ENCODE results near the gene ID1. TPM values are rescaled to one million over a fixed set of nuclear protein-coding genes. Genes with fewer than 3 reads are reported as not detected.
A peak's percentile ranks its signal among the peaks of the same experiment; 100 is the strongest.

ID1 gene
- total and polyA plus RNA-seq, 10 donors, result 47.6 to 222 (median 123) TPM

DNA sequence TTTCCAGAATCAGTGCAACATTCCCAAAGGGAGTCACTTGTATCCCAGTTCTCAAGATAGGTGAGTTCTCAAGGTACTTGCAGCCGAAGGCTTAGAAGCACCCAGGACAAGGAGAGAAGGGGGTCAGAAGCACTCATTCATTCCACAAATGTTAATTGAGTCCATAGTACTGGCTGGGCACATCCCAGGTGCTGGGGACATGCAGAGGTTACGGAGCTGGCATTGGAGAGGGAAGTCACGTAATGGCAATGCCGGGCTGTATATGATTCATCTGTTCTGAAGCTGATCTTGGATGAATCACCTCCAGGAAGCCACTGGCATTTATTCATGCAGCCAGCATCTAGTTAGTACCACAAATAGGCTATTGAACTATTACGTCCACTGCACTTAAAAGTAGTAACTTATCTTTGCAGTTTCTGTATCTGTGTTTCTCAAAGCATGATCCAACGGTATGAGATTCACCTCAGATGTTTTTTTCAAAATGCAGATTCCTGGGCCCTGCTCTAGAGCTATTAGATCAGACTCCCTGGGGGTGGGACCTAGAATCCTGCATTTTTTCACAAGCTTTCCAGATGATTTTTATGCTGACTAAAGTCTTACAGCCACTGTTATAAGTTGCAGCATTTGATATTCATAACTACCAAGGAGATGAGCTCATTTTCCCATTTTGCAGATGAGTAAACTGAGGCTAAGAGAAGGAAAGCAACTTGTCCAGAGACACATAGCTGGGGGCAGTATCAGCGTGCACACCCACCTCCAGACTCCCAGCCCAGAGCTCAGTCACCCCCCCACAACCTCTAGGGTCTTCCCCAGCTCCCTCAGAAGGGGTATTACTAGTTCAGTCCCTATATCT lies 44.1 kb upstream of the ID1 start:
- 74 to 88% (median 82%) methylated on average over 7 of the region's 7 CpGs for WGBS, 5 donors
- peak overlapping the region in 7 of 8 donors; percentile 39 to 85 (median 79) for H3K27ac ChIP-seq
- H3K4me3 ChIP-seq, result peak overlapping the region in 1 of 8 donors; percentile 26
- DNase-seq, result no peak
- intact Hi-C loops (cut with DNase I; ENCODE audit: low total_unique reads), result loop anchor here (5.0 kb wide), 1 partner anchor 51 kb away; no protein-coding TSS in a partner anchor
- H3K27me3 ChIP-seq (replicated peaks in 1 of 7), result no peaks in the 10 kb centered on the region
- H3K36me3 ChIP-seq, result peaks cover 0 to 96% (median 60%) of the 10 kb centered on the region in 6 donors
- TF ChIP-seq POLR2A (IDR thresholded peaks at IDR 0.05) (no peak), POLR2AphosphoS5 (IDR thresholded peaks at IDR 0.05) (no peak)
- TF ChIP-seq, protein P1, sequence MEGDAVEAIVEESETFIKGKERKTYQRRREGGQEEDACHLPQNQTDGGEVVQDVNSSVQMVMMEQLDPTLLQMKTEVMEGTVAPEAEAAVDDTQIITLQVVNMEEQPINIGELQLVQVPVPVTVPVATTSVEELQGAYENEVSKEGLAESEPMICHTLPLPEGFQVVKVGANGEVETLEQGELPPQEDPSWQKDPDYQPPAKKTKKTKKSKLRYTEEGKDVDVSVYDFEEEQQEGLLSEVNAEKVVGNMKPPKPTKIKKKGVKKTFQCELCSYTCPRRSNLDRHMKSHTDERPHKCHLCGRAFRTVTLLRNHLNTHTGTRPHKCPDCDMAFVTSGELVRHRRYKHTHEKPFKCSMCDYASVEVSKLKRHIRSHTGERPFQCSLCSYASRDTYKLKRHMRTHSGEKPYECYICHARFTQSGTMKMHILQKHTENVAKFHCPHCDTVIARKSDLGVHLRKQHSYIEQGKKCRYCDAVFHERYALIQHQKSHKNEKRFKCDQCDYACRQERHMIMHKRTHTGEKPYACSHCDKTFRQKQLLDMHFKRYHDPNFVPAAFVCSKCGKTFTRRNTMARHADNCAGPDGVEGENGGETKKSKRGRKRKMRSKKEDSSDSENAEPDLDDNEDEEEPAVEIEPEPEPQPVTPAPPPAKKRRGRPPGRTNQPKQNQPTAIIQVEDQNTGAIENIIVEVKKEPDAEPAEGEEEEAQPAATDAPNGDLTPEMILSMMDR (IDR thresholded peaks at IDR 0.05 in 8 of 11, conservative IDR thresholded peaks at IDR 0.05 in 3 of 11), result no peak
- peaks cover 0 to 32% (median 19%) of the 10 kb centered on the region in 6 donors for H3K4me1 ChIP-seq
- no peaks in the 10 kb centered on the region for H3K9me3 ChIP-seq

DNA sequence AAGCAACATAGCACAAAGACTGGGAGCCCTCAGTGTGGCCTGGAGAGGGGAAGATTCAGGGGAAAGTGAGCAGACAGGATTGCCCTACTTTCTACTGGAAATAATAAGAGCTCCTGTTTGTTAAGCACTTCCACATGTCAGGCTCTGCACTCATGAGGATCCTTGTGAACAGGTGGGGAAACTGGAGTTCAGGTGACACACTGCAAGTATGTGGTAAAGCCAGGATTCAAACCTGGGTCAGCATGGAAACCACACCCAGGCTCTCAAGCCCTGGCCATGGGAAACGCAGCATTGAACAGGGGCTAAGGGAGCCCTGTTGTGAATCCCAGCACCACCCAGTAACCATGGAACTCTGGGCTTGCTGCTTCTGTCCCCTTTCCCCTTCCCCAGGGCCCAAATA lies 42.8 kb upstream of the ID1 start:
- Histone ChIP-seq H3K27me3 (replicated peaks in 1 of 7) (no peaks in the 10 kb centered on the region), H3K36me3 (peaks cover 0 to 96% (median 65%) of the 10 kb centered on the region in 6 donors), H3K9me3 (no peaks in the 10 kb centered on the region), H3K4me1 (peaks cover 0 to 36% (median 19%) of the 10 kb centered on the region in 6 donors), H3K27ac (peak overlapping the region in 1 of 8 donors; percentile 22), H3K4me3 (no peak overlapping the region)
- DNase-seq, result no peak
- WGBS, 5 donors, result 63 to 81% (median 80%) methylated on average over 1 of the region's 1 CpG
- intact Hi-C loops (cut with DNase I; ENCODE audit: low total_unique reads), result loop anchor here (5.0 kb wide), 1 partner anchor 50 kb away; no protein-coding TSS in a partner anchor
- TF ChIP-seq, protein P1 (IDR thresholded peaks at IDR 0.05 in 8 of 11, conservative IDR thresholded peaks at IDR 0.05 in 3 of 11), result no peak
- TF ChIP-seq POLR2AphosphoS5 (IDR thresholded peaks at IDR 0.05) (no peak), POLR2A (IDR thresholded peaks at IDR 0.05) (no peak)

DNA sequence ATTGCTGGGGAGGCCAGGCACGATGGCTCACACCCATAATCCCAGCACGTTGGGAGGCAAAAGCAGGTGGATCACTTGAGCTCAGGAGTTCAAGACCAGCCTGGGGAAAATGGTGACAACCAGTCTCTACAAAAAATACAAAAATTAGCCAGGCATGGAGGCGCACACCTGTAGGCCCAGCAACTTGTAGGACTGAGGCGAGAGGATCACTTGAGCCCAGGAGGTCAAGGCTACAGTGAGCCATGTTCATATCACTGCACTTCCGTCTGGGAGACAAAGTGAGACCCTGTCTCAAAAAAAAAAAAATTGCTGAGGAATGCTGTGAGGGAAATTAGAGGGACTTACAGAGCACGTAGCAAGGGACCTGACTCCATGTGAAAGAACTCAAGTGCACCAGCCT lies 40.8 kb upstream of the ID1 start:
- no peak overlapping the region for H3K4me3 ChIP-seq
- H3K4me1 ChIP-seq, result peaks cover 0 to 54% (median 26%) of the 10 kb centered on the region in 6 donors
- no peaks in the 10 kb centered on the region for H3K9me3 ChIP-seq
- no peaks in the 10 kb centered on the region for H3K27me3 ChIP-seq (replicated peaks in 1 of 7)
- TF ChIP-seq POLR2A (IDR thresholded peaks at IDR 0.05), result no peak
- TF ChIP-seq, protein P1 (IDR thresholded peaks at IDR 0.05 in 8 of 11, conservative IDR thresholded peaks at IDR 0.05 in 3 of 11), result no peak
- TF ChIP-seq POLR2AphosphoS5 (IDR thresholded peaks at IDR 0.05), result no peak
- whole genome bisulfite sequencing, 5 donors, result 86 to 96% (median 94%) methylated on average over 6 of the region's 6 CpGs
- peaks cover 0 to 99% (median 71%) of the 10 kb centered on the region in 6 donors for H3K36me3 ChIP-seq
- no peak overlapping the region for H3K27ac ChIP-seq
- DNase-seq, result no peak
- intact Hi-C loops (cut with DNase I; ENCODE audit: low total_unique reads), result loop anchor here (5.0 kb wide), 1 partner anchor 48 kb away; no protein-coding TSS in a partner anchor

DNA sequence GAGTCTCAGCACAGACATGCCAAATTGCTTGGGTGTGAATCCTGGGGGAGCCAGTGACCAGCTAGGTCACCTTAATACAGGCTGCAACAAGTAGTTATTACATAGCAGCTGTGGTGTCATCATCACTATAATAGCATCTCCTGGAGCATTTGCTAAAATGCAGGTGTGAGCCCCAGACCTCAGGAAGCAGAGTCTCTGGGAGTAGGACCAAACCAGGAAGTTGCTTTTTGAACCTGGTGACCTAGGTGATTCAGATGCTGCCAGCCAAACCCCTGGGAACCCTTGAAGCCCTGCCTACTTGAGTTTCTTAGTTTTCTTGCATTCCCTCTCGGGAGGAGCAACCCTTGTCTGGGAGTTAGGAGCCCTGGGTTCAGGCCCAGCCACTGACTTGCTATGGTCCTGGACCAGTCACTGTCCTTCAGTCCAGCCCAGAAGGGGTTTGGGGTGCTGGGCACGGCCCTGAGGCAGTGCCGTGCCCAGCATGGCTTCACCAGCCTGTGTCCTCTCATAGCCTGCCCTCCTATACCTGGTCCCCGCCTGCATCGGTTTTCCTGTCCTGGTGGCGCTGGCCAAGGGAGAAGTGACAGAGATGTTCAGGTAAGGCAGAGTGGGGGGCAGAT lies 39.3 kb upstream of the ID1 start:
- 92 to 100% (median 93%) methylated on average over 4 to 6 of the region's 6 CpGs for WGBS, 5 donors
- Histone ChIP-seq H3K27me3 (replicated peaks in 1 of 7) (no peaks in the 10 kb centered on the region), H3K9me3 (no peaks in the 10 kb centered on the region), H3K4me1 (peaks cover 0 to 52% (median 23%) of the 10 kb centered on the region in 6 donors), H3K27ac (no peak overlapping the region), H3K36me3 (peaks cover 0 to 100% (median 69%) of the 10 kb centered on the region in 6 donors), H3K4me3 (no peak overlapping the region)
- TF ChIP-seq, protein P1 (IDR thresholded peaks at IDR 0.05 in 8 of 11, conservative IDR thresholded peaks at IDR 0.05 in 3 of 11), result no peak
- TF ChIP-seq POLR2AphosphoS5 (IDR thresholded peaks at IDR 0.05), result peak in 1 of 3 donors; percentile 18
- intact Hi-C loops (cut with DNase I; ENCODE audit: low total_unique reads), result no loop called here
- no peak for DNase-seq
